Iris pigment epithelial cell (primary cell): ENCODE results near the gene MAPK8IP2.
A peak's percentile ranks its signal among the peaks of the same experiment; 100 is the strongest.
"Not testable (repeated sequence)": the region's sequence is repeated elsewhere in the genome, so short reads cannot be mapped to it uniquely, and the experiment has no call there.

Experiments
- DNase-seq: peaks from one replicate; pipeline ENCODE4 v3.0.0-alpha.2; 2011; ENCODE audit warnings: low read depth

The MAPK8IP2 gene

GRCh38 chr22:50599816-50600455 lies 657 bp upstream of the MAPK8IP2 start:
- DNase-seq = peak; percentile 24

- no peak for DNase-seq
Measured at GRCh38 chr22:50600967-50601668, 525 bp downstream of the MAPK8IP2 start.

GRCh38 chr22:50601669-50602337 lies 1.2 kb downstream of the MAPK8IP2 start:
- no peak for DNase-seq

GRCh38 chr22:50602338-50602700 lies 1.7 kb downstream of the MAPK8IP2 start:
- DNase-seq = no peak

- no peak for DNase-seq
Measured at GRCh38 chr22:50603511-50604255, 3.1 kb downstream of the MAPK8IP2 start.

- DNase-seq = no peak
Measured at GRCh38 chr22:50604256-50605001, 3.8 kb downstream of the MAPK8IP2 start.

GRCh38 chr22:50605002-50605612 lies 4.5 kb downstream of the MAPK8IP2 start:
- no peak for DNase-seq

GRCh38 chr22:50605613-50606074 lies 5.1 kb downstream of the MAPK8IP2 start:
- no peak for DNase-seq

- DNase-seq = no peak
Measured at GRCh38 chr22:50606165-50606945, 5.8 kb downstream of the MAPK8IP2 start.

- no peak for DNase-seq
Measured at GRCh38 chr22:50606946-50607658, 6.5 kb downstream of the MAPK8IP2 start.

- no peak for DNase-seq
Measured at GRCh38 chr22:50607659-50608020, 7.0 kb downstream of the MAPK8IP2 start.

GRCh38 chr22:50608058-50608840 lies 7.7 kb downstream of the MAPK8IP2 start:
- not testable (repeated sequence) for DNase-seq

- DNase-seq = no peak
Measured at GRCh38 chr22:50608996-50609395, 8.4 kb downstream of the MAPK8IP2 start.

GRCh38 chr22:50609599-50609998 lies 9.0 kb downstream of the MAPK8IP2 start:
- DNase-seq = no peak

- DNase-seq = no peak
Measured at GRCh38 chr22:50610041-50610451, 9.5 kb downstream of the MAPK8IP2 start.

- no peak for DNase-seq
Measured at GRCh38 chr22:50610581-50610980, 10.0 kb downstream of the MAPK8IP2 start.

GRCh38 chr22:50611341-50612060 lies 10.9 kb downstream of the MAPK8IP2 start:
- DNase-seq = no peak

GRCh38 chr22:50612168-50612527 lies 11.6 kb downstream of the MAPK8IP2 start:
- no peak for DNase-seq
